Activated naive CD8-positive, alpha-beta T cell (primary cell): ENCODE results near the gene LUZP4.

ENCODE experiments used
- H3K27ac Mint-ChIP-seq: one replicate; pipeline ENCODE4 v1.8.0; 2021; ENCODE audit warnings: mixed read lengths
- H3K27me3 Mint-ChIP-seq: one replicate; pipeline ENCODE4 v1.8.0; 2021; ENCODE audit warnings: mixed read lengths
- H3K36me3 Mint-ChIP-seq: one replicate; pipeline ENCODE4 v1.8.0; 2021; ENCODE audit warnings: mixed read lengths
- H3K4me1 Mint-ChIP-seq: one replicate; pipeline ENCODE4 v1.8.0; 2021; ENCODE audit warnings: low read depth, mixed read lengths
- H3K4me3 Mint-ChIP-seq: one replicate; pipeline ENCODE4 v1.8.0; 2021; ENCODE audit warnings: mild to moderate bottlenecking, mixed read lengths
- H3K9me3 Mint-ChIP-seq: one replicate; pipeline ENCODE4 v1.8.0; 2021; ENCODE audit warnings: low read depth, mixed read lengths

LUZP4 gene, protein sequence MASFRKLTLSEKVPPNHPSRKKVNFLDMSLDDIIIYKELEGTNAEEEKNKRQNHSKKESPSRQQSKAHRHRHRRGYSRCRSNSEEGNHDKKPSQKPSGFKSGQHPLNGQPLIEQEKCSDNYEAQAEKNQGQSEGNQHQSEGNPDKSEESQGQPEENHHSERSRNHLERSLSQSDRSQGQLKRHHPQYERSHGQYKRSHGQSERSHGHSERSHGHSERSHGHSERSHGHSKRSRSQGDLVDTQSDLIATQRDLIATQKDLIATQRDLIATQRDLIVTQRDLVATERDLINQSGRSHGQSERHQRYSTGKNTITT

GRCh38 chrX:115289465-115289864 is at the start of gene LUZP4:
Gene LUZP4, plus strand, starts transcription at chrX:115289715. Its CDS starts 45 bp downstream, at chrX:115289760.
- no peaks in the 10 kb centered on the region for H3K4me1 Mint-ChIP-seq
- no peak within 1 kb of the TSS for H3K27ac Mint-ChIP-seq
- H3K27me3 Mint-ChIP-seq = no peaks in the 10 kb centered on the region
- H3K4me3 Mint-ChIP-seq = no peak within 1 kb of the TSS
- H3K9me3 Mint-ChIP-seq = no peaks in the 10 kb centered on the region
- H3K36me3 Mint-ChIP-seq = no peaks in the 10 kb centered on the region

GRCh38 chrX:115251458-115252233 is 37.9 kb upstream of the LUZP4 start:
- H3K27ac Mint-ChIP-seq = no peak overlapping the region
- H3K4me1 Mint-ChIP-seq = no peaks in the 10 kb centered on the region
- no peaks in the 10 kb centered on the region for H3K36me3 Mint-ChIP-seq
- no peak overlapping the region for H3K4me3 Mint-ChIP-seq
- H3K27me3 Mint-ChIP-seq = no peaks in the 10 kb centered on the region
- H3K9me3 Mint-ChIP-seq = no peaks in the 10 kb centered on the region

DNA sequence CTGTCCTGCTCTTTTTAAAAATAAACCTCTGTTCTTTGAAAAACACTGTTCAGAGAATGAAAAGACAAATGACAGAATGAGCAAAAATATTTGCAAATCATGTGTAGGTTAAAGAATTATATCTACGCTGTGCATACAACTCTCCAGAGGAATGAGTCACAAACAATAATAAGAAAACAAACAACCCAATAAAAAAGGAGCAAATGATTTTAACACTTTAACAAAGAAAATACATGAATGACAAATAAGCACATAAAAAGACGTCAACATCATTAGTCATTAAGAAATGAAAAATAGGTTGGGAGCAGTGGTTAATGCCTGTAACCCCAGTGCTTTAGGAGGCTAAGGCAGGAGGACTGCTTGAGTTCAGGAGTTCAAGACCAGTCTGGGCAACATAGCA is 34.5 kb upstream of the LUZP4 start:
- H3K36me3 Mint-ChIP-seq = no peaks in the 10 kb centered on the region
- H3K27ac Mint-ChIP-seq = no peak overlapping the region

DNA sequence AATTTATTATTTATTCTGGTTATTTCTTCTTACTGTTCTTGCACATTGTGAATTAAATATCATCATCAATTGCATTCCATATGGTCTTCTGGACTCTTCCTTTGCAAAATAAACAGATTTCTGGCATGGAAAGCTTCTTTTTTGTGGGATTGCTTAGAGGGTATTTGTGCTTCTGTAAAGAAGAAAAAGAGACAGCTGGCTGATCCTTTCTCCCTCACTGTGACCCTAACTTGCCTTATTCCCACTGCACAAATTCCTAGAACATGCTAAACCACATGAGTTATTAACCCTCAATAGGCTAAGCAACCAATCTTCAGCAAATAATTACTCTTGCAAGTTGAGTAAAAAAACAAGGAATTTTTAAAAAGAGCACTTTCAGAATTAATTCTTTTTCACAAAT is 31.8 kb upstream of the LUZP4 start:
- Mint-ChIP-seq H3K27ac (no peak overlapping the region), H3K4me1 (no peaks in the 10 kb centered on the region), H3K9me3 (no peaks in the 10 kb centered on the region), H3K36me3 (no peaks in the 10 kb centered on the region), H3K27me3 (no peaks in the 10 kb centered on the region), H3K4me3 (no peak overlapping the region)

More for the DNA sequence above, 34.5 kb upstream of the LUZP4 start:
- Mint-ChIP-seq H3K9me3 (no peaks in the 10 kb centered on the region), H3K27me3 (no peaks in the 10 kb centered on the region), H3K4me1 (no peaks in the 10 kb centered on the region), H3K4me3 (no peak overlapping the region)

- Mint-ChIP-seq H3K9me3 (no peaks in the 10 kb centered on the region), H3K4me1 (no peaks in the 10 kb centered on the region), H3K4me3 (no peak overlapping the region), H3K27ac (no peak overlapping the region), H3K27me3 (no peaks in the 10 kb centered on the region), H3K36me3 (no peaks in the 10 kb centered on the region)
Measured at GRCh38 chrX:115259238-115259875, 30.2 kb upstream of the LUZP4 start.

DNA sequence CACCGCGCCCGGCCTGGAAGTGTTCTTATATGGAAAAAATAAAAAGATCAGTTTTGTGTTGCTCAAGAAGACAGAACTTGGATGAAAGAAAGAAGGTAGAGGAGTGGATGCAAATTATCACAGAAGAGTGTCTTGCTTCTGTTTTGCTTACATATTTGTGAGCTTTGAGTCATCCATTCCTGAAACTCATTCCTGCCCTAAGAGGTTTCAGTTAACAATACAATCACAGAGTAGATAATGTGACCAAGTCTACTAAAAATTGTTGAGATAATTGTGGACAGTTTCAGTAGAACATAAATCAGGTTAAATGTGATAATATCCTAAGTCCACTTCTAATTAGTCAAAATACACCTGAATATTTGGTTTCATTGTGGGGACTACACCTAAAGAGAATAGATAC is 29.2 kb upstream of the LUZP4 start:
- Mint-ChIP-seq H3K9me3 (no peaks in the 10 kb centered on the region), H3K27ac (no peak overlapping the region), H3K36me3 (no peaks in the 10 kb centered on the region), H3K4me3 (no peak overlapping the region), H3K27me3 (no peaks in the 10 kb centered on the region), H3K4me1 (no peaks in the 10 kb centered on the region)

- no peak overlapping the region for H3K27ac Mint-ChIP-seq
- no peaks in the 10 kb centered on the region for H3K27me3 Mint-ChIP-seq
- H3K9me3 Mint-ChIP-seq = no peaks in the 10 kb centered on the region
- no peaks in the 10 kb centered on the region for H3K4me1 Mint-ChIP-seq
- no peaks in the 10 kb centered on the region for H3K36me3 Mint-ChIP-seq
- H3K4me3 Mint-ChIP-seq = no peak overlapping the region
Measured at GRCh38 chrX:115261148-115261547, 28.4 kb upstream of the LUZP4 start.

DNA sequence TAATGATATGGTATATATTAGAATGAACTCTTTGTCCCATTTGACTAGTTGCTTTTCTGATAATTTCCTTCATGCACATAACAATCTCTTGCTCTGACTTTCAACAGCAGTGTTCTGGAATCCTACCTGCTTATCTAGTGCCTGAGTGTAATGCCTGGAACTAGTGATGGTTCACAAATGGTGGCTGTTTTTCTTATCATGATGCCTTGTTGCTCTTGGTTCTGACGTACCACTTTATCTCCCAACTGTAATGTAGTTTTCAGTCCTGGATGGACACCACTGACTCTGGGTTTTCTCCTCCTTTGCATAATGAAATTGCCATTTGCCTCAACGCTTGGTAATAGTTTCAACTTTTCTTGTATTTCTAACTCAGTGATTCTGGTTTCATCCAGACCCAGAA is 25.5 kb upstream of the LUZP4 start:
- Mint-ChIP-seq H3K27me3 (no peaks in the 10 kb centered on the region), H3K4me1 (no peaks in the 10 kb centered on the region), H3K4me3 (no peak overlapping the region), H3K9me3 (no peaks in the 10 kb centered on the region), H3K36me3 (no peaks in the 10 kb centered on the region), H3K27ac (no peak overlapping the region)

DNA sequence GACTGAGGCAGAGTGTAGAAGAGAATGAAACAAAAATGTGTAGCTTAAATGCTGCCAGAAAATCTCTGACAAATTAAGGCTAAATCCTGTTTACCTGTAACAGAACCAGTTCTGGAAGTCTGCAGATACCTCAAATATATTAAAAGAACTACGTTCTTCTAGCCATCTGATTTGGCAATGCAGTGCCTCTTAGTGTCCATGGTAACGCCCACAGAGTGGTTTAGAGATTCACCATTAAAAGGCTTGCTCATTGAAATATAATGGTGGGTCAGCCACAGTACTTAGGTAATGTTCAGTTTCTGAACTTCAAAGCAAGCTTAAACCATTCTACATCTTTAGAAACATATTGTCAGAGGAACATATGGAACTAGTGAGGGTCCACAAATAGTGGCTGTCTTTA is 23.2 kb upstream of the LUZP4 start:
- Mint-ChIP-seq H3K4me3 (no peak overlapping the region), H3K27ac (no peak overlapping the region), H3K9me3 (no peaks in the 10 kb centered on the region), H3K4me1 (no peaks in the 10 kb centered on the region), H3K27me3 (no peaks in the 10 kb centered on the region), H3K36me3 (no peaks in the 10 kb centered on the region)

DNA sequence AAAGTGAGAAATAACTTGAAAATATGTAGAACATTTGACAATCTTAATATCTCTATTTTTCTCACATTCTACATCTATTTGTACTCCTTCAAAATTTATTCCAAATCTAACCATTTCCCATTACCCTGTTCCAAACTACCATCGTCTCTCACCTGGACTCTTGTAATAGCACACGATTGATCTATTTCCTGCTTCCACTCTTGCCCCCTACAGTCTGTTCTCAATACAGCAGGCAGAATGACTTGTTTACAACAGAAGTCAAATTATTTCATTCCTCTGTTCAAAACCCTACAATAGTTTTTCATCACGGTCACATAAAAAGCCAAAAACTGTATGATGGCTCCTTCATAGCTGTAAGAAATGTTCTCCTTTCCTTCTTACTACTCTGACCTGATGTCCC is 21.1 kb upstream of the LUZP4 start:
- H3K4me3 Mint-ChIP-seq = no peak overlapping the region
- no peaks in the 10 kb centered on the region for H3K4me1 Mint-ChIP-seq

DNA sequence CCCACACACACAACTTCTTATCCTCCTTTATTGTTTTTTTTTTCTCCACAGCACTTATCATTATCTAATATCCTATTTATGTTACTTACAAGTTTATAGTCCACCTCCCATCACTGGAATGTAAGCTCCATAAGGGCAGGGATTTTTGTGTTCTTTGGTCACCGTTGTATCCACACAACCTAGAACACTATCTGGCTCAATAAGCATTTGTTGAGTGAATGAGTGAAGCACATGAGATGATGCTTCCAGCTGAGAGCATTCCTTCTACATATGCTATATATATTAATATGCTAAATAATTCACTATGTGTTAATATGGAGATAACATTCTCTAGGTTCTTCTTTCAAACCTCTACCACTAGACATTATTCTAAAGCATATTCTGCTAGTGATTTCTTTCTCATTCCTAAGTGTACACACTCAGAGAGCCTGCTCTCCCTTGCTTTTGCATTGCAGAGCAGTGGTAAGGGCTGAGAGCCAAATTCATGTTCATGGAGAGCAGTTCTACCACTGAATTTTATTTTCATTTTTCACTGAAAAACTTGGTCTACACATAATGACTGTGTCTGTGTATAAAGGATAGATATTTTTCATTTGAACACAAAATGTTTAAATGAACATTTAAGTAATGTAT is 20.3 kb upstream of the LUZP4 start:
- no peak overlapping the region for H3K4me3 Mint-ChIP-seq
- H3K36me3 Mint-ChIP-seq = no peaks in the 10 kb centered on the region
- no peak overlapping the region for H3K27ac Mint-ChIP-seq
- H3K27me3 Mint-ChIP-seq = no peaks in the 10 kb centered on the region
- H3K9me3 Mint-ChIP-seq = no peaks in the 10 kb centered on the region
- H3K4me1 Mint-ChIP-seq = no peaks in the 10 kb centered on the region

More for the DNA sequence above, 21.1 kb upstream of the LUZP4 start:
- no peaks in the 10 kb centered on the region for H3K27me3 Mint-ChIP-seq
- H3K36me3 Mint-ChIP-seq = no peaks in the 10 kb centered on the region
- no peak overlapping the region for H3K27ac Mint-ChIP-seq
- no peaks in the 10 kb centered on the region for H3K9me3 Mint-ChIP-seq

DNA sequence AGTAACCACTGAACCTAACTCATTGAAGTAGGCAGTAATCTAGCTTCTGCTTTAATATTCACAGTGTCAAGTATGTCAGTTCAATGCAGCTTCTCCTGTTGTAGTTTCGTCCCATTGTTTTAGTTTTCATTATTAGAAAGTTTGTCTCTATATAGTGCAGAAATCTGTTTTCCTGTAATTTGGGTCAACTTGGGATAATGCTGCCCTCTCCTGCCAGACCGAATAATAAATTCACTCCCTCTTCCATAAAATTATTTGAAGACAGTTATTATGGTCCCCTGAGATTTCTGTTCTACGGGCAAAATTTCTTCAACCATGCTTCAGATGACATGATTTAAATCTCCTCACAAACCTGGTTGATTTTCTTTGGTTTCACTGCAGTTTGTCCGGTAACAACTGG is 4.6 kb upstream of the LUZP4 start:
- no peaks in the 10 kb centered on the region for H3K4me1 Mint-ChIP-seq
- no peaks in the 10 kb centered on the region for H3K36me3 Mint-ChIP-seq
- H3K27ac Mint-ChIP-seq = no peak overlapping the region
- H3K4me3 Mint-ChIP-seq = no peak overlapping the region
- H3K9me3 Mint-ChIP-seq = no peaks in the 10 kb centered on the region
- H3K27me3 Mint-ChIP-seq = no peaks in the 10 kb centered on the region

DNA sequence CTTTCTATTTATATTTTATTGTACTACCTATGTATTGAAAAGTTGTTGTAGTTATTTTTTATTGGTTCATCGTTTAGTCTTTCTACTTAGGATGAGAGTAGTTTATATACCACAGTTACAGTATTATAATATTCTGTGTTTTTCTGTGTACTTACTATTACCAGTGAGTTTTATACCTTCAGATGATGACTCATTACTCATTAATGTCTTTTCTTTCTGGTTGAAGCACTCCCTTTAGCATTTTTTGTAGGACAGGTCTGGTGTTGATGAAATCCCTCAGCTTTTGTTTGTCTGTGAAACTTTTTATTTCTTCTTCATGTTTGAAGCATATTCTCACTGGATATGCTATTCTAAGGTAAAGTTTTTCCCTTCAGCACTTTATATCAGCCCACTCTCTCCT is 7.7 kb downstream of the LUZP4 start:
- no peaks in the 10 kb centered on the region for H3K9me3 Mint-ChIP-seq
- no peaks in the 10 kb centered on the region for H3K27me3 Mint-ChIP-seq
- H3K27ac Mint-ChIP-seq = no peak overlapping the region
- H3K4me3 Mint-ChIP-seq = no peak overlapping the region
- no peaks in the 10 kb centered on the region for H3K36me3 Mint-ChIP-seq
- no peaks in the 10 kb centered on the region for H3K4me1 Mint-ChIP-seq

- Mint-ChIP-seq H3K27me3 (no peaks in the 10 kb centered on the region), H3K27ac (no peak overlapping the region), H3K4me1 (no peaks in the 10 kb centered on the region), H3K4me3 (no peak overlapping the region), H3K9me3 (no peaks in the 10 kb centered on the region), H3K36me3 (no peaks in the 10 kb centered on the region)
Measured at GRCh38 chrX:115311139-115311538, 21.6 kb downstream of the LUZP4 start.

GRCh38 chrX:115311601-115312001 is 22.1 kb downstream of the LUZP4 start:
- H3K4me3 Mint-ChIP-seq = no peak overlapping the region
- H3K4me1 Mint-ChIP-seq = no peaks in the 10 kb centered on the region
- H3K9me3 Mint-ChIP-seq = no peaks in the 10 kb centered on the region
- H3K27me3 Mint-ChIP-seq = no peaks in the 10 kb centered on the region
- H3K36me3 Mint-ChIP-seq = no peaks in the 10 kb centered on the region
- no peak overlapping the region for H3K27ac Mint-ChIP-seq
